GM19239 (cell line): ENCODE measurements around the gene ADAMTS15.

ENCODE experiments used
- DNase-seq: peaks from one replicate; pipeline ENCODE4 v3.0.0; 2011; ENCODE audit warnings: low spot score; ENCODE audit not compliant: insufficient read length
- FAIRE-seq: peaks from 2 replicates; lab custom pipeline; 2011; peaks lifted over from hg19 to GRCh38; lab: Jason Lieb, UNC

Gene ADAMTS15

DNA sequence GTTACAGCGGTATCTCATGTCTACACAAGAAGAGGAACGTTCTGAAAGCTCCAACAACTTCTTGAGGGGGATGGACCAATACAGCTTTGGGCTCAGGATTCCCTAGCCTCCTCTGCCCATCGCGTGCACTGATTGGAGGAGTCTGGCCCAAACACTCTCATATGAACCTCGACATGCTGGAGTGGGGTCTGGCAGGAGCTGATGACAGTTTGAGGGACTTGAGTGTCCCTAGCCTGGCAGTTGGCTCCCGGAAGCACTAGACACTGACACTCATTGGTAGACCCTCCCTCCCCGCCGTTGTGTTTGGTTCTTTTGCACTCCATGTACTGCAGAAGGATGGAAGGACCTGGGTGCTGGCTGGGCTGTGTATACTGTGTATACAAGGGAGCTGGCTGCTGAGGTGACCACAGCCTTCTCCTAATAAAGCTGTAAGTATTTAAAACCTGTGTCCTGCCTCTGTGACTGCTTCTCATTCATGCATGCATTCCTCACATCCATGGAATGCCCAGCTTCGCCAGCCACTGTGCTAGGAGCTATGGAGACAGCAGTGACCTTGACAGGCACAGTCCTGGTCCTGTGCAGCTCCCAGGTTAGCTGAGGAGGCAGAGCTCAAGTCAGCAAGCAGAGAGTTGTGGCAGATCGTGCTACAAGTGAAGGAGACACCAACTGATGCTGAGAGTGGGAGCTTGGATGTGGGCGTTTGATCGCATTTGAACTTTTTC lies 27.9 kb downstream of the ADAMTS15 start:
- no peak for DNase-seq
- no peak for FAIRE-seq

DNA sequence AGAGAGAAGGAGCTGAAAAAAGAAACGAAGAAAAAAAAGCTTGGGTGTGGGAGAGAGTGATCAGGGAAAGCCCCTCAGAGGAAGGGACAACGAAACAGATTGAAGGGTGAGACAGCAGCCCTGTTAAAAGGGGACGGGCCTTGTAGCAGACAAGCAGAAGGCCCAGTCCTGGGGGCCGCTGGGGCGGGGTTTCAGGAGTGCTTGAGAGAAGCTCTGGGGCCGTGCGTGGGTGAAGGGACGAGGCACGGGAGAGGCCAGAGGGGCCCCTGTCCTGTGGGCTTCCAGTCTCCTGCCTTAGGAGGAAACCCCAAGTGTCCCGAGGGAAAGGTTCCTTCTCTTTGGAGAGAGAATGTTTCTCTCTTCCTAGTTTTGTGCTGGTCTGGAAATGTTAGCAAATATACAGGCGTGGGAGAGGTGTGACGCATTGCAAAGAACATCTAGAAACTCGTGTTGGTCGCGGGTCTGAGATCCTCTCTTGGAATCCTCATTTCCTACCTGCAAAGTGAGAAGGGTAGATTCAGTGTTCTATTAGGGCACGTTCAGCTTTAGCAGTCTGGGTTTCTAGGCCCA lies 28.6 kb downstream of the ADAMTS15 start:
- no peak for DNase-seq
- no peak for FAIRE-seq

DNA sequence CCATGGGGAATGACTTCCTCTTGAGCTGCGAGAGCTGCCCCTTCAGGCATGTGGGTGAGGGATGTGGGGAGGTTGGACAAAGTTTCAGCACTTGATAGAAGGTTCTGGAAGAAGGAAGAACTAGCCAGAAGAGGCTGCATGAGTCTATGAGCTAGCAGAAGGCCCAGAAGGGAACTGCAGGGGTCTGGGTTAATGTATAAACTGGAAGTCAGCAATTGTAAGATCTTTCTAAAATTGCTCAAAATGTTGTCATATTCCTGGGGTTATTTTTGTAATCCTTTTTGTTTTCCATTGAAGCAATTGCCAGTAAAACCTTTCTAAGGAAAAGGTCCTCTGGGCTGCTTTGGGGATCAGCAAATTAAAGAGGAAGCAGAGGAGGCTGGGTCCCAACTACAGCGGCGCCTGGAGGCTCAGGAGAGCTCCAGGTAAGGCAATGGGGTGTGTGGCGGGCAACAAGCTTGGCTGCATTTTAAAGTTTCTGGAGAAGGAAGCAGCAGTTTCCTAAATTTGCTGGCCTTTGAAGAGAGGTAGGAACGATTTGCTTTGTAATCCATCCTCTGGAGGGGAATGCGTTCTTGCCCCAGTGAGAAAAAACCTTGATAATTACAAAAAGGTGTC lies 29.2 kb downstream of the ADAMTS15 start:
- FAIRE-seq (no peak), DNase-seq (no peak)

DNA sequence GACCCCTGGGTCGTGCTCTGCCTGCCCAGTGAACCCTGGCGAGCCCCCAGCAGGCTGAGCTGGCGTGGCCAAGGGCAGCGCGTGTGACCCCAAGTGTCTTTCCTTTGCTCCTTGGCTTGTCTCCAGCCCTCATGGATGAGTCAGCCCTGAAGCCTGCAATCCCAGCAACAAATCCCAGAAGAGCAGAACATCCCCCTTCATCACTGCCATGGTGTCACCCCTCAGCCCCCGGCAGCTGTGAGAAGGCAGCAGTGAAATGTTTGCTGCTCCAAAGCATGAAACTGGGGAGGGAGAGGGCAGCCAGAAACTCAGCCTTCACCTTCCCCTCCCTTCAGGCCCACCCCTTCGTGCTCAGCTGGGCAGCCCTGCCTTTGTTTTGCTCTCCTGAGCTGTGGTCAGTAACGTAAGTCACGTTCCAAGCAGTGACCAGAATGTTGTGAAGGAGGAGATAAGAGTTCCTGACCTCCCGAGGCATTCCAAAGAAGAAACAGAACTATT lies 29.8 kb downstream of the ADAMTS15 start:
- FAIRE-seq (no peak), DNase-seq (no peak)

DNA sequence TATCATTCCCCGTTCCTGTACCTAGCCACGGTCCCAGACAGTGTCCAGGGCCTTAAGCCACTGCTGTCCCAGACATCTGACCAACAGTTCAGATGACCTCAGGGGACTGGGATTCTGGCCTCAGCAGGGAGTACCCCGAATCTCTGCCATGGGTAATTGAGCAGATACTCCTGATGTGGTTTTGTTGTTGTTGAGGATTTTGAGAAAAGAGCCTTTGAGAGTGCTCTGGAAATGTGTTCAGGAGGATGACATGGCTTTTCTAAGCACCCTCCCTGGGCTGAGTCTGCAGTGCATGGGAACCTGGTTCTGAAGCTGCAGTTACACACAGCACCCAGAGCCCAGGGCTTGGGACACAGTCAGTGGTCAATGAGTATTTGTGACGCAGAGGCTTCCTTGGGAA lies 30.4 kb downstream of the ADAMTS15 start:
- no peak for DNase-seq

DNA sequence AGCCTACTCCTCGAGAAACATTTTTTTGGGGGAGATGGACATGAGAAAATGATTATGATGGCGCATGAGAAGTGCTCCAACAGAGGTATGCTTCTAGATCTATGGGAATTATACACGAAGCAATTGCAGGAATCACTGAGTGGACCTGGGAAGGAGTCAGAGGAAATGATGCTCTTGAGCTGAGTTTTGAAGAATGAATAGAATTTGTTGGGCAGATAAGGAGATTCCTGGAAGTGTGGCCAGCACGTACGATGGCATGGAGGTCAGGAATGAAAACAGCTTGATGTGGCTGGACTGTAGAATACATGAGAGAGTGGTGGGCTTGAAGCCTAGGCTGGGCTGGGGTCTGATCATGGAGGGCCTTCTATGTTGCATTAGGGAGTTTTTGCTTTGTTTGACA lies 31.7 kb downstream of the ADAMTS15 start:
- DNase-seq (no peak), FAIRE-seq (no peak)

More for the DNA sequence above, 30.4 kb downstream of the ADAMTS15 start:
- FAIRE-seq = no peak

DNA sequence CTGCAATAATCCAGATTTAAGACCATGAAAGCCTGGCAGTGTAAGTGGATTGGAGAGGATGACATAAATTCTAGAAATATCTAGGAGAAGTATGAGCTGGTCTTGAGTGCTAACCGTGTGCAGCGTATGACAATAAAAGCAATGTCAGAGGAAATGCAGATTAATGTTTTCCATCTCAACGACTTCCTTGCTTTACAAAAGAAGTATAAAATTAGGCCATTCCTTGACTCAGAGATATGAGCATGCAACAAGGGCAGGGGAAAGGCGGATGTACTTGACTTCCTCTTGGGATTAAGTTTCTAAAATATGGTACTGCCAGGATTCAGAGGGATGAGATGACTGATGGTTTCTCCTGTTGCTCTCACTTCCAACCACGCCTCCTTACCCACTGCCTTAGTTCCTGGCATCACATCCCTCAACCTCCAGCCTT lies 32.3 kb downstream of the ADAMTS15 start:
- DNase-seq (no peak), FAIRE-seq (no peak)

DNA sequence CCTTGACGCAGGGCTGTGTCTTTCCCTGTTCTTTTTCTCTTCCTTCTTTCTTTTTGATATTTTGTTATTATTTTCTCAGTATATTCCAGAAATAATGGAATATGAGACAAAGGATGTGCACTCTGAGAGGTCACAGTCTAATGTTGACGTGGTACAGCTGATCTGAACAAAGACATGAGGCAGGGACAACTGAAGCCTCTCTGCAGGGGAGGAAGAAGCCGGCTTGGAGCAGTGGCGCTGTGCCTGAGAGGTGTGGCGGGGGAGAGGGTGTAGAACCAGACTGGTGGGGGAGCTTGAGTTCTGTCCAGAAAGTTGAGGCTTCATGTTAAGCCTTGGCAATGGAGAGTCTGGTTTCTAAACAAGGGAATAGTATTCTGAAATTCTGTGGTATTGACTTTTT lies 34.7 kb downstream of the ADAMTS15 start:
- no peak for FAIRE-seq
- no peak for DNase-seq

DNA sequence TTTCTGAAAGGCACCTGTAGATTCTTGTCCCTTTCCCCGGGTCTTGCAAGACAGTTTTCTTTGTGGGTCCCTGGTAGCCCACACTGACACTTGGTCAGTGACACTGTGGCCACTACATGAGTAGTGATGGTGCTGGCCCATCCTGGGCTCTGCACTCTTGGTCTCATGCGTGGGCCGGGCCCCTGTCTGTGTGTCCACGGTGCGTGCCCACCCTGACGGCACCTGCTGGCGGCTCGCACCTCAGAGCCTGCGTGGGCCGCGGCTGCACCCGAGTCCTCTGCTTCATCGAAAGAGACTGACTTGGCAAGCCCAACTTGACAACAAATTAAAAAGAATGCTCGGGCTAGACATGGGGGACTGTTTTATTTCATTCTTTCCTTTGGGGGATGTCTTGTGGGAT lies 37.5 kb downstream of the ADAMTS15 start:
- FAIRE-seq = no peak
- DNase-seq = no peak

DNA sequence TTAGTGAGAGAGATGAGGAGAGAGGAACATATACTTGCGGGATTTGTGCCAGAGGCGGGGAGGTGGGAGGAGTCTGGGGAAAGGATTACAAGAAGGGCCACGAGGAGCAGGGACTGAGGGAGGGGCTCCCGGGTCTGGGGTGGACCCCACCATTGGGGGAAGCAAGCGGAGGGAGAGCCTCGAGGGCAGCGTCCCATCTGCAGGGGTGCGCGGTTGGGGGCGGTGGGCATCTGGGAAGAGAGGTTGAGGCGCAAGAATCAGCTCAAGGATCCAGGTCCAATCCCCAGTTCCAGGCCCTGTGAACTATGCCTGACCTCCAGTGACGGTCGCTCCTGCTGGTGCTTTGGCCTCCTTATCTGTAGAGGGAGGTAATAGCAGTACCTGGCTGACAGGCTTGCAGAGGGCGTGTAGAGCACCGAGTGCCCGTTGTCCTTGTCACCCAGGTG lies 38.0 kb downstream of the ADAMTS15 start:
- DNase-seq (no peak), FAIRE-seq (no peak)

DNA sequence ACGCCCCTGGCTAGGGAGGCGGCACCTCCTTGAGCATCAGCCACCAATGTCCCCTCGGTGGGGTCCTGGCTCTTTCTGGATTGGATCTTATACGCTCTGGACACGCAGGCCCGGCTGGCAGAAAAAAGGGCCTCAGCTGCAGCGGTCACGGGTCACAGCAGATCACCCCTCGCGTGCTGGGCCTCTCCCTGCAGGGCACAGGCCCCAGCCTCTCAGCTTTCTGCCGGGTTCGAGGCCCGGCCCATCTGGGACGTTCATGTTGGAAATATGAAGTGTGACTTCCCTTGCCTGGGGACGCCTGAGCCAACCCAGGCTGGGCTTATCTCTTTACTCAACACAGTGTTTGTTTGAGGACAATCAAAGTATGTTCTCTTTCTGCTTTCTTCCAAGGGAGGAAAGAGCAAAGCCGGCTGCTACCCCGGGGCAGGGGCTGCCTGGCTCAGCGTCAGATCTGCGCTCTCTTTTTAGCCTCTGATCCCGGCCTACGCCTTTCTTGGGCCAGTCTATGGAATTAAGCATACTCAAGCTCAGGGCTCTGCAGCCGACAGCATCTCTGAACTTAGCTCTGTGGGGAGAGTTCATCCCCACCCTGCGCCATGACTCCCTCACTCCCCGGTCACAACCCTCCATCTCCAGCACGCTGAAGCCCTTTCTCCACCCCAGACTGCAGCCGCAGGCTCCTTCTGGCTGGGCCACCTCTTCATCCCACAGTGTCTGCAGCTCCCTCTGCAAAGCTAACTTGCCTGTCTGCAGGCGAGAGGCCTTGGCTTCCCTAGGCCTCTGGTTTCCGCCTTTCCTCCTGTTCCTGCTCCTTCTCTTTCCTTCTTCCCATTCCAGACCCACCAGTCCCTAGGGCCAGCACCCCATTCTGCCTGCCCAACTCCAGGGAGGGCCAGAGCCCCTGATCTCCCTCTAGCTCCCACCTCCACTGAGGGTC lies 38.8 kb downstream of the ADAMTS15 start:
- no peak for DNase-seq
- FAIRE-seq = no peak

DNA sequence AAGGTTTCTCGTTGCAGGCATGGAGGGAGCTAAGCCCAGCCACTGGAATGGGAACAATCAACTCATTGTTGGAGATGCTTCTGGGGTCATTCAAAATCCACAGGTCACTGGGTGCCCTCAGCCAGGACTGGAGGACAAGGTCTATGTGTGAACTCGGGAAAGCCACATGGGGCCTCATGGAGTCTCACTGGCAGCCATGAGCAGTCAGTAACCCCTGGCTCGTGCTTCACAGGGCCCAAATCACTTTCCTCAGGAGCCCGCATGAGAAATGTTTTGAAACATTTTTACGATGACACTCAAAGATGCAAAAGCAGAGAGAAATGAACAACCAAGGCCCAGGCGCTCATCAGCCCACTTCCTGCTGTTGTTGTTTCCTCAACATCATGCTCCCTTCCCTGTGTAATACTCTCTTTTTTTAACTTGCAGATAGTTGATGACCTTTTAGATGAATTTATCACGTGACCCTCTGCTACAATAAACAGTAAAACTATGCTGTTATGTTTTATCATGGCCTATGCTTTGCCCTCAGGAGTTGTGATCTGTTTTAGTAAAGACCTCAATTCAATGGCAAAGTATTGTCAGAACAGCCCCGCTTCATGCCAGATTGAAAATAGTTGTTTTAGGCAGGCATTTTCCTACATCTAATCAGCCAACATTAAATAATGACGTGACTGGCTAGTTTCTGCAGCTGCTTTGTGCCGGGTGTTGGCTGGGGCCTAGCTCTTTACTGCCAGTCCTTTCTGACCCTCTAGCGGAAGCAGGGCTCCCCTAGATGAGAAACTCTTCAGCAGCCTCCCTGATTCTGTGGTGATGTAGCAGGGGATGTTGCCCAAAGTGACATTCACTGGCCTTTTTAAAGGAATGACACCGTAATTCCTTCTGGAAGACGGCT lies 39.7 kb downstream of the ADAMTS15 start:
- no peak for FAIRE-seq

DNA sequence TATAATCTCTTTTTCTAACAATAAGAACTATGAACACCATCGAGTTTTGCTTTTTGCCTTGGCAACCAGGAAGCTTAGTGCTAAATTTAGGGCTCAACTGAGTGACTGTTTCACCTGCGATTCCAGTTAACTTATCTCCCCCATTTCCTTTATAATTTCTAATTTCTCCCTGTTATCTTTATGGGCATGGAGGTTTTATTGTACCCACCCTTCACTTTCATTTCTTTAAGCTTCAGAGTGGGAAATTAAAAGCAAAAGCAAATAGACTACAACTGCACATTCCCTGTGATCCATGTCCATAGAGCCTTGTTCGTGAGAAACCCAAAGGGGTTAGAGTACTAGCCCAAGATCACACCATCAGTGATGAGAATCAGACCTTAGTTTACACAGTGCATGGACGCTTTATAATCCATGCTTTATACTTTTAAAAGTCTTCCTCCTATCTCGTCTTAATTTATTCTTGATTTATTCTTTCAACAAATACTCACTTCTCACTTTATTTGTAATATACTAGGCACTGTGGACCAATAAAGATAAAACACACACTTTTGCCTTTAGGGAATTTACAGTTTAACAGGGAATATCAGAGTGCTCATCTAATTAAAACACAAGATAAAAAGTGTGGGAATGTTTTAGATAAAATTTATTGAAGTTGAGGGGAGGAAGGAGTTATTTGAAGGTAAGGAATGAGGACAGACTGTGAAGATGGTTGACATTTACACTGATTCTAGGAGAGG lies 40.6 kb downstream of the ADAMTS15 start:
- FAIRE-seq (no peak), DNase-seq (no peak)

More for the DNA sequence above, 39.7 kb downstream of the ADAMTS15 start:
- DNase-seq = no peak

DNA sequence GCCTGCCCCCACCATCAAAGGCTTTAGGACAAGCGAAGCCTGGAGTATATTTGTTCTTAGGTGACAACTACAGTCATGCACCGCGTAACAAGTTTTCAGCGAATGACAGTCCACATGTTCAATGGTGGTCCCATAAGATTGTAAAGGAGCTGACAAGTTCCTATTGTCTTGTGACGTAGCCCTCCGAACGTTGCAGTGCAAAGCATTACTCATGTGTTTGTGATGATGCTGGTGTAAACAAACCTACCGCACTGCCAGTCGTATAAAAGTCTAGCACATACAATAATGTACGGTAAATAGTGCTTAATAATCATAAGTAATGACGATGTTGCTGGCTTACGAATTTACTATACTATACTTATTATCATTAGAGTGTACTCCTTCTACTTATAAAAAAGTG lies 41.3 kb downstream of the ADAMTS15 start:
- FAIRE-seq (no peak), DNase-seq (no peak)

DNA sequence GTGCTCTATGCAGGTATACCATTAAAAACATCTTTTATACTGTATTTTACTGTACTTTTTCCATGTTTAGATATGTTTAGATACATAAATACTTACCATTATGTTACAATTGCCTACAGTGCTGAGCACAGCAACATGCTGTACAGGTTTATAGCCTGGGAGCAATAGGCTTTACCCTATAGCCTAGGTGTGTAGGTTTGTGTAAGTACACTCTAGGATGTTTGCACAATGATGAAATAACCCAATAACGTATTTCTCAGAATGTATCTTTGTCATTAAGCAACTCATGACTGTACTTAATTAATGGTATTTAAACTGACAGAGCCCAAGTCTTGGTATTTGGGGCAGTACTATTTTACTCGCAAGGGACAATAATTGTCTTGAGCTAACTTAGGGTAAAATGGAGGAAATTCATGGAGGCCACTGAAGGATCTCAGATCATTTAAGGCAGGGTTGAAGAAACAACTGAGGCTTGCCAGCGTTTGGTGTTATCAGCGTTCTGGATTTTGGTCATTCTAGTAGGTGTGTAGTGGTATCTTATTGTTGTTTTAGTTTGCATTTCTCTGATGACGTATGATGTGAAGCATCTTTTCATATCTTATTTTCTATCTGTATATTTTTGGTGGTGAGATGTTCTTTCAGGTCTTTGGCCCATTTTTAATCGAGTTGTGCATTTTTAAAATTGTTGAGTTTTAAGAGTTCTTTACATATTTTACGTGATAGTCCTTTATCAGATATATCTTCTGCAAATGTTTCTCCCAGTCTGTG lies 42.4 kb downstream of the ADAMTS15 start:
- no peak for FAIRE-seq
- no peak for DNase-seq

DNA sequence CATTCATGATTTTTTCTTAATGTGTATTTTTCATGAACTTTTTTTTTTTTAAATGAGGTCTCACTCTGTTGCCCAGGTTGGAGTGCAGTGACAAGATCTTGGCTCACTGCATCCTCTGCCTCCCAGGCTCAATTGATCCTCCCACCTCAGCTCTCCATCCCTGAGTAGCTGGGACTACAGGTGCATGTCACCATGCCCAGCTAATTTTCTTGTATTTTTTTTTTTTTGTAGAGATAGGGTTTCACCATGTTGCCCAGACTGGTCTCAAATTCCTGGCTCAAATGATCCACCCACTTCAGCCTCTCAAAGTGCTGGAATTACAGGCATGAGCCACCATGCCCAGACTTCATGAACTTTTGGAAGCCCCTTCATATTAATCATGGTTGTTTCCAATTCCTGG lies 49.7 kb downstream of the ADAMTS15 start:
- DNase-seq (no peak), FAIRE-seq (no peak)

DNA sequence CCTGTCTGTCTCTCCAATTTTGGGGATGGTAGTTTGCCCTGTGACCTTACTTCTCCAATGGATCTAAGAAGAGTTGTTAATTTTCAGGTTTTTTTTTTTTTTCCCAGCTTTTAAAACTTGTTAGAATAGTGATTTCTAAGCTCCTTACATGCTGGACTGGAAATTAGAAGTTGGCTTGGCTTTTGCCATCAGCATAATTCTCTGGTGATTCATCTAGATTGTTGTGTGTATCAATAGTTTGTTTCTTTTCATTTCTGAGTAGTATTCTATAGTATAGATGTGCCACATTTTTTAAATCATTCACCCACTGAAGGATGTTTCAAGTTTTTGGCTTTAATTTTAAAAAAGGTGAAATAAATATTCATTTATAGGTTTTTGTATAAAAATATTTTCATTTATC lies 51.4 kb downstream of the ADAMTS15 start:
- no peak for FAIRE-seq
- DNase-seq = no peak

DNA sequence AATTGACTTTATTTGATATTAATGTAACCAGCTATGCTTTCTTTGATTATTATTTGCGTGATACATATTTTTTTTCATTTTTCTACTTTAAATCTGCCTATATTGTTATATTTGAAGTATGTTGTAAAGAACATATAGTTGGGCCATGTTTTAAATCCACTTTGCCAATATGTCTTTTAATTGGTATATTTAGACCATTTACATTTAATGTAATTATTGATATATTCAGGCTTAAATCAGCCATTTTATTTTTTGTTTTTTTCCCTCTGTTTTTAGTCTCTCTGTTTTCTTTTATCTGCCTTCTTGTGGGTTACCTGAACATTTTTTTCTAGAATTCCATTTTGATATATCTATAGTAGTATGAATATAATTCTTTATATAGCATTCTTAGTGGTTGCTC lies 55.9 kb downstream of the ADAMTS15 start:
- DNase-seq (no peak), FAIRE-seq (no peak)
